IPS-18a (cell line): ENCODE results near the gene C1orf87.

Source experiments
- H3K27ac ChIP-seq: one replicate; pipeline ENCODE4 v1.5.1; 2013; ENCODE audit warnings: low read length
- H3K27me3 ChIP-seq: one replicate; pipeline ENCODE4 v1.6.1; 2013; ENCODE audit warnings: mild to moderate bottlenecking, low read length; ENCODE audit not compliant: control insufficient read depth, insufficient read depth
- H3K36me3 ChIP-seq: one replicate; pipeline ENCODE4 v1.6.1; 2013; ENCODE audit warnings: low read depth, low read length; ENCODE audit not compliant: control insufficient read depth
- H3K4me1 ChIP-seq: one replicate; pipeline ENCODE4 v1.6.1; 2013; ENCODE audit warnings: low read depth, low read length; ENCODE audit not compliant: control insufficient read depth
- H3K4me3 ChIP-seq: one replicate; pipeline ENCODE4 v1.5.1; 2013; ENCODE audit warnings: low read length
- H3K9ac ChIP-seq: one replicate; pipeline ENCODE4 v1.6.1; 2013; ENCODE audit warnings: mild to moderate bottlenecking, low read length, moderate library complexity
- H3K9me3 ChIP-seq: one replicate; pipeline ENCODE4 v1.6.1; 2013; ENCODE audit warnings: low read depth, low read length; ENCODE audit not compliant: control insufficient read depth

Gene C1orf87

GRCh38 chr1:59990470-59990869 is 83.1 kb downstream of the C1orf87 start:
- no peaks in the 10 kb centered on the region for H3K27me3 ChIP-seq
- H3K36me3 ChIP-seq: no peaks in the 10 kb centered on the region
- no peak overlapping the region for H3K4me3 ChIP-seq
- H3K4me1 ChIP-seq: no peaks in the 10 kb centered on the region
- H3K9ac ChIP-seq: no peak overlapping the region
- H3K9me3 ChIP-seq: no peaks in the 10 kb centered on the region
- no peak overlapping the region for H3K27ac ChIP-seq

- no peaks in the 10 kb centered on the region for H3K27me3 ChIP-seq
- no peaks in the 10 kb centered on the region for H3K9me3 ChIP-seq
- H3K27ac ChIP-seq: no peak overlapping the region
- H3K36me3 ChIP-seq: no peaks in the 10 kb centered on the region
- no peaks in the 10 kb centered on the region for H3K4me1 ChIP-seq
- H3K9ac ChIP-seq: no peak overlapping the region
- H3K4me3 ChIP-seq: no peak overlapping the region
These were observed 86.9 kb downstream of the C1orf87 start for GRCh38 chr1:59986516-59987310.

GRCh38 chr1:59985911-59986515 is 87.6 kb downstream of the C1orf87 start:
- no peak overlapping the region for H3K27ac ChIP-seq
- H3K27me3 ChIP-seq: no peaks in the 10 kb centered on the region
- no peaks in the 10 kb centered on the region for H3K4me1 ChIP-seq
- H3K9ac ChIP-seq: no peak overlapping the region
- no peaks in the 10 kb centered on the region for H3K36me3 ChIP-seq
- no peak overlapping the region for H3K4me3 ChIP-seq
- no peaks in the 10 kb centered on the region for H3K9me3 ChIP-seq

GRCh38 chr1:59979666-59980065 is 93.9 kb downstream of the C1orf87 start:
- Histone ChIP-seq H3K4me3 (no peak overlapping the region), H3K36me3 (no peaks in the 10 kb centered on the region), H3K27ac (no peak overlapping the region), H3K27me3 (peaks cover 14% of the 10 kb centered on the region), H3K9me3 (no peaks in the 10 kb centered on the region), H3K9ac (no peak overlapping the region), H3K4me1 (no peaks in the 10 kb centered on the region)

GRCh38 chr1:59978511-59978910 is 95.1 kb downstream of the C1orf87 start:
- Histone ChIP-seq H3K27me3 (peaks cover 14% of the 10 kb centered on the region), H3K4me1 (no peaks in the 10 kb centered on the region), H3K36me3 (no peaks in the 10 kb centered on the region), H3K4me3 (no peak overlapping the region), H3K9ac (no peak overlapping the region), H3K9me3 (no peaks in the 10 kb centered on the region), H3K27ac (no peak overlapping the region)

GRCh38 chr1:59978026-59978425 is 95.5 kb downstream of the C1orf87 start:
- no peaks in the 10 kb centered on the region for H3K9me3 ChIP-seq
- peaks cover 14% of the 10 kb centered on the region for H3K27me3 ChIP-seq
- H3K4me1 ChIP-seq: no peaks in the 10 kb centered on the region
- H3K36me3 ChIP-seq: no peaks in the 10 kb centered on the region
- no peak overlapping the region for H3K27ac ChIP-seq
- no peak overlapping the region for H3K4me3 ChIP-seq
- H3K9ac ChIP-seq: no peak overlapping the region

GRCh38 chr1:59977075-59977410 is 96.5 kb downstream of the C1orf87 start:
- H3K9me3 ChIP-seq: no peaks in the 10 kb centered on the region
- peaks cover 14% of the 10 kb centered on the region for H3K27me3 ChIP-seq
- no peaks in the 10 kb centered on the region for H3K4me1 ChIP-seq
- no peaks in the 10 kb centered on the region for H3K36me3 ChIP-seq
- H3K9ac ChIP-seq: no peak overlapping the region
- no peak overlapping the region for H3K4me3 ChIP-seq
- H3K27ac ChIP-seq: no peak overlapping the region

- Histone ChIP-seq H3K4me3 (peak overlapping the region; percentile 38), H3K9ac (no peak overlapping the region), H3K27ac (no peak overlapping the region), H3K4me1 (no peaks in the 10 kb centered on the region), H3K36me3 (no peaks in the 10 kb centered on the region), H3K9me3 (no peaks in the 10 kb centered on the region), H3K27me3 (peaks cover 14% of the 10 kb centered on the region)
These were observed 97.1 kb downstream of the C1orf87 start for GRCh38 chr1:59976194-59977074.

GRCh38 chr1:59973719-59974118 is 99.9 kb downstream of the C1orf87 start:
- Histone ChIP-seq H3K27ac (no peak overlapping the region), H3K27me3 (peaks cover 14% of the 10 kb centered on the region), H3K9ac (no peak overlapping the region), H3K4me3 (no peak overlapping the region), H3K4me1 (no peaks in the 10 kb centered on the region), H3K36me3 (no peaks in the 10 kb centered on the region), H3K9me3 (no peaks in the 10 kb centered on the region)

- Histone ChIP-seq H3K9ac (no peak overlapping the region), H3K9me3 (no peaks in the 10 kb centered on the region), H3K4me1 (no peaks in the 10 kb centered on the region), H3K27ac (no peak overlapping the region), H3K4me3 (no peak overlapping the region), H3K36me3 (no peaks in the 10 kb centered on the region), H3K27me3 (peaks cover 14% of the 10 kb centered on the region)
These were observed 101.2 kb downstream of the C1orf87 start for GRCh38 chr1:59972216-59972927.

GRCh38 chr1:59971464-59971911 is 102.1 kb downstream of the C1orf87 start:
- Histone ChIP-seq H3K4me3 (peak overlapping the region; percentile 44), H3K9me3 (no peaks in the 10 kb centered on the region), H3K27ac (no peak overlapping the region), H3K36me3 (no peaks in the 10 kb centered on the region), H3K4me1 (no peaks in the 10 kb centered on the region), H3K27me3 (peaks cover 11% of the 10 kb centered on the region), H3K9ac (no peak overlapping the region)
